Esophagus muscularis mucosa (tissue), 4 donors: ENCODE data around the gene LCN2. TPM values are rescaled to one million over a fixed set of nuclear protein-coding genes. Genes with fewer than 3 reads are reported as not detected.

Experiments
- DNase-seq: peaks from one replicate; pipeline ENCODE4 v3.0.0-alpha.2; 2017; ENCODE audit errors: extremely low spot score
- H3K27ac ChIP-seq, 4 donors: fragments of 200-600 bp; sonication (generic); replicated peaks in 1 of 4; 1 replicate in 3 of 4; 2 replicates in 1 of 4; pipeline ENCODE4 v1.5.1; 2016 to 2019; ENCODE audit warnings: mild to moderate bottlenecking in 1 of 4
- H3K27me3 ChIP-seq, 4 donors: fragments of 200-600 bp; sonication (generic); one replicate each; pipeline versions ENCODE4 v1.5.1 to v1.6.0; 2016 to 2019
- H3K36me3 ChIP-seq, 4 donors: fragments of 200-600 bp; sonication (generic); one replicate each; pipeline ENCODE4 v1.5.1; 2016 to 2019
- H3K4me1 ChIP-seq, 4 donors: fragments of 200-600 bp; sonication (generic); one replicate each; pipeline ENCODE4 v1.5.1; 2016 to 2019
- H3K4me3 ChIP-seq, 4 donors: fragments of 200-600 bp; sonication (generic); 1 replicate in 2 of 4; 2 replicates in 2 of 4; pipeline ENCODE4 v1.5.1; 2016 to 2019; ENCODE audit warnings: mild to moderate bottlenecking in 4 of 4, moderate library complexity in 1 of 4
- H3K9me3 ChIP-seq, 4 donors: fragments of 200-600 bp; sonication (generic); 1 replicate in 3 of 4; 2 replicates in 1 of 4; pipeline ENCODE4 v1.5.1; 2016 to 2019
- EP300 ChIP-seq: sonication (generic); formaldehyde crosslinking; IDR thresholded peaks from one replicate; pipeline ENCODE4 v1.6.1; 2017; ENCODE audit warnings: antibody characterized with exemption
- POLR2A ChIP-seq: fragments of 450-650 bp; IDR thresholded peaks from one replicate; pipeline ENCODE4 v1.6.1; 2017; ENCODE audit warnings: antibody characterized with exemption, moderate library complexity, mild to moderate bottlenecking, low read depth
- POLR2AphosphoS5 ChIP-seq, 2 donors: sonication (generic); formaldehyde crosslinking; IDR thresholded peaks; one replicate each; pipeline ENCODE4 v1.6.1; 2017; ENCODE audit warnings: antibody characterized with exemption in 2 of 2
- WGBS: methylation state at CpG from one replicate; pipeline ENCODE4 v1.1.5; 2018; 5-methylcytosine and 5-hydroxymethylcytosine counted together
- intact Hi-C: fragments of 100-400 bp; cut with DNase I; formaldehyde crosslinking; loops from one replicate; pipeline ENCODE4 v1.15.1; 2023
- total RNA-seq, 4 donors: library from RNA; depleted of rRNA; stranded (reverse); fragments of >200 nt; gene quantifications; one replicate each; pipeline versions ENCODE4 v1.1.0 to v1.2.1, GENCODE V29; 2016
- TF ChIP-seq, protein P1 (sequence below), 3 experiments: fragments of 200-600 bp in 2 of 3; fragments of 450-650 bp in 1 of 3; sonication (generic) in 2 of 3; IDR thresholded peaks; one replicate each; pipeline ENCODE4 v1.5.1; 2017 to 2019; ENCODE audit warnings: antibody characterized with exemption in 3 of 3, mild to moderate bottlenecking in 2 of 3, moderate library complexity in 1 of 3

Gene LCN2
- total RNA-seq, 4 donors from 2014 or later, result 0.83 to 6.2 TPM; not detected in 2

DNA sequence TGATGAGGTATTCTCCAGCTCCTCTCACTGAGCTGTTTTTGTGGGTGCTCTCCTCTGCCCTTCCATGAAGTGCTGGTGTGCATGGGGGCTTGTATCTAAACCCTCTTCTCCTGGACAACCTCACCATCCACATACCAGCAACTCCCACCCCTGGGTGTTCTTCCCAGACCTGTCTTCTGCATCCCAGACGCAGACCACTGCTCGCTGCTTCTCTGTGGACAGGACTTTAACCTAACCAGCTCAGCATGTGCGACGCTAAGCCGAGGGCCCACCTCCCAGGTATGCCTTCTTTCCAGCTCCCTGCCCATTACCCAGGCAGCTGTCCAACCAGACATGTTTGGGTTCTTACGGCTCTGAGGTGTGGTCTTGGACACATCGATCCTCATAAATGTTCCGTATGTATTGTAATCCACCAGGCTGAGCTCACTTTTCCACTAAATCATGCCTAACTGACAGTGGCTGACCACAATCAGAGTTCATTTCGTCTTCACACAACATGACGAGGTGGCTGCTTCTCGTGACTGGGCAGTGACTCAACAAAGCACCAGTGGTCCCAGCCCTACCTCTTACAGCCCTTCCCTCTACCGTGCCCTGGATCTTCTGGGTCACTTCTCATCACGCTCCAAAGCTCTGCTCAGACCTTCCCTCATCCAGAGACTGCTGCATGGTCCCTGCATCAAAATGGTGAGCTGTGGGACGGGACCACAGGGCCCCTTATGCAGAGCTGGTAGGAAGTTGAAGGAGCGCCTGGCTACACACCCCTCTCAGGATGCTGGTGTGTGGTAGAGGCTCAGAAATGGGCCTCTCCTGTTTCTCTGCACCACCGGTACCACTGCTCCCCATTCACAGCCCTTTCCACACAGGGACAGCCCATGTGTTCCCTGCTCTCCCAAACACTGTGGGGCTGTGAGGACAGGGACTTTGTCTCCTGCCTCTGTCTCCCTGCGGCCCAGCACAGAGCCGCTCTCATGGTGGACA lies 12.1 kb upstream of the LCN2 start:
- WGBS, result 92% methylated on average over 16 of the region's 18 CpGs
- intact Hi-C loops, result no loop called here
- H3K27me3 ChIP-seq, result peaks cover 0 to 3% (median 0%) of the 10 kb centered on the region in 4 donors
- H3K36me3 ChIP-seq, result no peaks in the 10 kb centered on the region
- no peak overlapping the region for H3K4me3 ChIP-seq
- no peak overlapping the region for H3K27ac ChIP-seq
- no peak for DNase-seq
- no peak for TF ChIP-seq POLR2AphosphoS5 (IDR thresholded peaks at IDR 0.05)
- H3K4me1 ChIP-seq, result no peaks in the 10 kb centered on the region
- no peaks in the 10 kb centered on the region for H3K9me3 ChIP-seq

DNA sequence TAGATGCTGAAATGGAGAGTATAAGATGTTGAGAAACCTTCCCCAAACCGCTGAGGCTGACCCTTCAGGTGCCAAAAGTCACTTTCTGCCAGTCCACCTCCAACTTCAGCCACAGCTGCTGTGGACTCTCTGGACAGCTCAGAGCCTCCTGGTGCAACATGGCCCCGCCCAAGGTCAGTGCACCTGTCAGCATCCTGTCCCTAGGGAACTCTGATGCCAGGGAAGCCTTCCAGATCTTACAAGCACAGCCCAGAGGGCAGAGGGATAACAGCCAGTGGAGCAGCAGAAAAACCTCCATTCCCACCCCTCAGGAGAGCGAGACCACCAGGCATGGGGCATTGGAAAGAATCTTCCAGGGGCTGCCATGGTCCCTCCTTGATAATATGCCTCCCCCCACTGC lies 11.3 kb upstream of the LCN2 start:
- Histone ChIP-seq H3K4me1 (no peaks in the 10 kb centered on the region), H3K27ac (no peak overlapping the region), H3K27me3 (no peaks in the 10 kb centered on the region), H3K36me3 (no peaks in the 10 kb centered on the region), H3K4me3 (no peak overlapping the region), H3K9me3 (no peaks in the 10 kb centered on the region)
- 100% methylated on average over 1 of the region's 3 CpGs for WGBS
- TF ChIP-seq POLR2A (no peak), POLR2AphosphoS5 (IDR thresholded peaks at IDR 0.05) (no peak), EP300 (no peak)
- TF ChIP-seq, protein P1, sequence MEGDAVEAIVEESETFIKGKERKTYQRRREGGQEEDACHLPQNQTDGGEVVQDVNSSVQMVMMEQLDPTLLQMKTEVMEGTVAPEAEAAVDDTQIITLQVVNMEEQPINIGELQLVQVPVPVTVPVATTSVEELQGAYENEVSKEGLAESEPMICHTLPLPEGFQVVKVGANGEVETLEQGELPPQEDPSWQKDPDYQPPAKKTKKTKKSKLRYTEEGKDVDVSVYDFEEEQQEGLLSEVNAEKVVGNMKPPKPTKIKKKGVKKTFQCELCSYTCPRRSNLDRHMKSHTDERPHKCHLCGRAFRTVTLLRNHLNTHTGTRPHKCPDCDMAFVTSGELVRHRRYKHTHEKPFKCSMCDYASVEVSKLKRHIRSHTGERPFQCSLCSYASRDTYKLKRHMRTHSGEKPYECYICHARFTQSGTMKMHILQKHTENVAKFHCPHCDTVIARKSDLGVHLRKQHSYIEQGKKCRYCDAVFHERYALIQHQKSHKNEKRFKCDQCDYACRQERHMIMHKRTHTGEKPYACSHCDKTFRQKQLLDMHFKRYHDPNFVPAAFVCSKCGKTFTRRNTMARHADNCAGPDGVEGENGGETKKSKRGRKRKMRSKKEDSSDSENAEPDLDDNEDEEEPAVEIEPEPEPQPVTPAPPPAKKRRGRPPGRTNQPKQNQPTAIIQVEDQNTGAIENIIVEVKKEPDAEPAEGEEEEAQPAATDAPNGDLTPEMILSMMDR (IDR thresholded peaks at IDR 0.05), result no peak
- intact Hi-C loops, result no loop called here
- no peak for DNase-seq

DNA sequence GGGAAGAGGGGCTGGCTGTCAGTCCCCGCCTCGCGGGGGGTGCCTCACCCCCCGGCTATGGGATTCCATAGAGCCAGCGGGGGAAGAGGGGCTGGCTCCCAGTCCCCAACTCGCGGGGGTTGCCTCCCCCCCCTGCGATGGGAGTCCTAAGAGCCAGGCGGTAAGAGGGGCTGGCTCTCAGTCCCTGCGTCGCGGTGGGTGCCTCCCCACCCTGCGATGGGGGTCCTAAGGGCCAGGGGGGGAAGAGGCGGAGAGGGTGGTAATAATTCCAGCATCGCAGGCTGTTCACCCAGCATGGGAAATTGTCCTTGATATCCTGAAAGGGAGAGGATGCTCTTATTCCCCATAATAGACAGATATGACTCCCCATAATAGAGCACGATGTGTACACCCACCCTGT lies 9.6 kb upstream of the LCN2 start:
- intact Hi-C loops, result no loop called here
- Histone ChIP-seq H3K27me3 (no peaks in the 10 kb centered on the region), H3K4me3 (no peak overlapping the region), H3K4me1 (no peaks in the 10 kb centered on the region), H3K36me3 (no peaks in the 10 kb centered on the region), H3K9me3 (no peaks in the 10 kb centered on the region), H3K27ac (no peak overlapping the region)
- 69% methylated on average over 2 of the region's 16 CpGs for WGBS
- no peak for DNase-seq
- TF ChIP-seq POLR2AphosphoS5 (IDR thresholded peaks at IDR 0.05), result no peak

DNA sequence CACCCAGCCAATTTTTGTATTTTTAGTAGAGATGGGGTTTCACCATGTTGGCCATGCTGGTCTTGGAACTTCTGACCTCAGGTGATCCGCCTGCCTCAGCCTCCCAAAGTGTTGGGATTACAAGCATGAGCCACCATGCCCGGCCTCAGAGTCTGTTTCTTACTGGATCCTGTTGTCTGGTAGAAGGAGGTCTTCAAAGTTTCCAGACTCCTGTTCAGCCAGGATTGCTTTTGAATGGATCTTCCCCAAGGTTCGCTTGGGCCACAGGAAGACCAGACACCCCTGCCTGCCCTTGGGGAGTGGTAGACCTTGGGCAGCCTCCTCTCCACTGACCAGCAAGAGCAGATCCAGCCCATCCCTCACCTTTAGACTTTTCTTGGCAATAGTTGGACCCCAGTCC lies 7.6 kb upstream of the LCN2 start:
- Histone ChIP-seq H3K27me3 (no peaks in the 10 kb centered on the region), H3K4me3 (no peak overlapping the region), H3K36me3 (no peaks in the 10 kb centered on the region), H3K27ac (no peak overlapping the region), H3K9me3 (no peaks in the 10 kb centered on the region), H3K4me1 (no peaks in the 10 kb centered on the region)
- no peak for DNase-seq
- TF ChIP-seq, protein P1 (IDR thresholded peaks at IDR 0.05), result no peak
- no peak for TF ChIP-seq POLR2A
- no peak for TF ChIP-seq EP300
- no peak for TF ChIP-seq POLR2AphosphoS5 (IDR thresholded peaks at IDR 0.05)
- intact Hi-C loops, result no loop called here
- 94% methylated on average over 3 of the region's 3 CpGs for WGBS

DNA sequence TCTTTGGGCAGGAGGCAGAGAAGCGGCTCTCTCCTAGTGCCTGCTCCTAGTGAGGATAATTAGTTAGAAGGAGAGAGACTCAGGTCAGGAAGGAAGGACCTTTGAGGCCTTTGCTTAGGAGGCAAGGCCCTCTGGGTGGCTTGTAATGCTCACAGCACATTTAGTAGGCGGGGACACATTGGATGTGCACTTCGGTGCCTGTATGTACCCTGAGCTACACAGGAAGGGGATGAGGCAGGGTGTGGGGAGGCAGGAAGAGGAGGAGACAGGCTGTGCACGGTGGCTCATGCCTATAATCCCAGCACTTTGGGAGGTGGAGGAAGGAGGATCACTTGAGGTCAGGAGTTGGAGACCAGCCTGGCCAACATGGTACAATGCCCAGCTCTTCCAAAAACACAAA lies 7.2 kb upstream of the LCN2 start:
- DNase-seq, result no peak
- H3K4me1 ChIP-seq, result no peaks in the 10 kb centered on the region
- no peaks in the 10 kb centered on the region for H3K36me3 ChIP-seq
- TF ChIP-seq, protein P1 (IDR thresholded peaks at IDR 0.05), result no peak
- TF ChIP-seq POLR2A, result no peak
- no peak for TF ChIP-seq POLR2AphosphoS5 (IDR thresholded peaks at IDR 0.05)
- TF ChIP-seq EP300, result no peak
- H3K27me3 ChIP-seq, result no peaks in the 10 kb centered on the region
- intact Hi-C loops, result no loop called here
- 80% methylated on average over 4 of the region's 4 CpGs for WGBS
- H3K4me3 ChIP-seq, result no peak overlapping the region
- no peaks in the 10 kb centered on the region for H3K9me3 ChIP-seq
- H3K27ac ChIP-seq, result no peak overlapping the region
